ENCODE measurements around the gene PILRB. TPM values are rescaled to one million over a fixed set of nuclear protein-coding genes. Genes with fewer than 3 reads are reported as not detected.
A peak's percentile ranks its signal among the peaks of the same experiment; 100 is the strongest.
"Not testable (repeated sequence)": the region's sequence is repeated elsewhere in the genome, so short reads cannot be mapped to it uniquely, and the experiment has no call there.

PILRB gene
- total and polyA plus RNA-seq, 2 donors from 2014 or later: 45.0 to 76.4 TPM

DNA sequence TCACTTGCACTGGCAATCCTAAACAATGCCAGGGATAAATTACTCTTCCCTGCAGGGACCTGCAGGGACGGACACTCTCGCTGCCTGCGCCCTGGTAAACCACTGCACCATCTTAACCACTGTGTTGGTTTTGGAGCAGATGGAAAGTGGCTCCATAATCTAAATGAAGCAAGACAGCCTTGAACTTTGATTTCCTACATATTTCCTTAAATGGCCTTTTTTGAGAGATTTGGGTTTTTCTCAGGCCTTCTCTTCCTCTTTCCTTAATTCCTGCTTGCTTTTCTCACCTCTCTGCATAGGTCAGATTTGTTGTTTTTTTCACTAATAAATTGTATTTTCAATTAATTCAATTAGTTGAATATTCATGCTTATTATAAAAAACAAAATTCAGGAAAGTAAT, 18.1 kb downstream of the PILRB start:
- intact Hi-C loops (cut with DNase I): no loop called here
- no peak for FAIRE-seq
- no peak overlapping the region for H3K9ac ChIP-seq (ENCODE audit: low read length in 3 of 3)
- H3K27me3 ChIP-seq (ENCODE audit: control insufficient read depth, insufficient read depth, low read length): no peaks in the 10 kb centered on the region
- no peak overlapping the region for H3K27ac ChIP-seq (ENCODE audit: low read depth in 2 of 2, low read length in 2 of 2)
- no peaks in the 10 kb centered on the region for H3K36me3 ChIP-seq (ENCODE audit: control insufficient read depth in 2 of 3, insufficient read depth in 3 of 3, low read length in 3 of 3)
- DNase-seq: no peak
- H3K9me3 ChIP-seq (ENCODE audit: control insufficient read depth in 2 of 3, insufficient read depth in 1 of 3, low read length in 3 of 3): no peaks in the 10 kb centered on the region
- TF ChIP-seq, protein P1, sequence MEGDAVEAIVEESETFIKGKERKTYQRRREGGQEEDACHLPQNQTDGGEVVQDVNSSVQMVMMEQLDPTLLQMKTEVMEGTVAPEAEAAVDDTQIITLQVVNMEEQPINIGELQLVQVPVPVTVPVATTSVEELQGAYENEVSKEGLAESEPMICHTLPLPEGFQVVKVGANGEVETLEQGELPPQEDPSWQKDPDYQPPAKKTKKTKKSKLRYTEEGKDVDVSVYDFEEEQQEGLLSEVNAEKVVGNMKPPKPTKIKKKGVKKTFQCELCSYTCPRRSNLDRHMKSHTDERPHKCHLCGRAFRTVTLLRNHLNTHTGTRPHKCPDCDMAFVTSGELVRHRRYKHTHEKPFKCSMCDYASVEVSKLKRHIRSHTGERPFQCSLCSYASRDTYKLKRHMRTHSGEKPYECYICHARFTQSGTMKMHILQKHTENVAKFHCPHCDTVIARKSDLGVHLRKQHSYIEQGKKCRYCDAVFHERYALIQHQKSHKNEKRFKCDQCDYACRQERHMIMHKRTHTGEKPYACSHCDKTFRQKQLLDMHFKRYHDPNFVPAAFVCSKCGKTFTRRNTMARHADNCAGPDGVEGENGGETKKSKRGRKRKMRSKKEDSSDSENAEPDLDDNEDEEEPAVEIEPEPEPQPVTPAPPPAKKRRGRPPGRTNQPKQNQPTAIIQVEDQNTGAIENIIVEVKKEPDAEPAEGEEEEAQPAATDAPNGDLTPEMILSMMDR (IDR thresholded peaks at IDR 0.05; ENCODE audit: borderline replicate concordance, extremely low read depth, insufficient read depth): no peak
- H3K4me1 ChIP-seq (ENCODE audit: control insufficient read depth in 2 of 3, insufficient read depth in 2 of 3, low read depth in 1 of 3, low read length in 3 of 3): peaks cover 0 to 3% (median 0%) of the 10 kb centered on the region in 3 donors
- no peak overlapping the region for H3K4me3 ChIP-seq (ENCODE audit: low read length in 3 of 3)

DNA sequence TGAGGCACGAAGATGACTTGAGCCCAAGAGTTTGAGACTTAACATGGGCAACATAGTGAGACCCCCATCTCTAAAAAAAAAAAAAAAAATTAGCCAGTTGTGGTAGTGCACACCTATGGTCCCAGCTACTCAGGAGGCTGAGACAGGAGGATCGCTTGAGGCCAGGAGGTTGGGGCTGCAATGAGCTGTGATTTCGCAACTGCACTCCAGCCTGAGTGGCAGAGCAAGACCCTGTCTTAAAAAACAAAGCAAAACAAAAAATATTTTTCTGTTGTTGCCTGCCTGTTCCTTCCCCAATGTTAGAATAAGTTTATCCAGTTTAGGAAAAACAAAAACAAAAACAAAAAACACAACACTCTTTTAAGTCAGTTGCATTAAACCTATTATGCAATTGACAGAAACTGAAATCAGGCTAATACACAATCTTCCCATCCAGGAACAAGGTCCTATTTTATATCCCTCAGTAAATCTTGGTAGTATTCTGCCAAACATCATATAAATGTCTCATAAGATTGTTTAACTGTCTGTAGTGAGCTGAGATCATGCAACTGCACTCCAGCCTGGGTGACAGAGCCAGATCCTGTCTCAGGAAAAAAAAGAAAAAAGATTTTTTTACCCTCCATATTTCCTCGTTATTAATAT, 20.3 kb downstream of the PILRB start:
- Histone ChIP-seq H3K27me3 (ENCODE audit: control insufficient read depth, insufficient read depth, low read length) (no peaks in the 10 kb centered on the region), H3K4me3 (ENCODE audit: low read length in 3 of 3) (no peak overlapping the region), H3K4me1 (ENCODE audit: control insufficient read depth in 2 of 3, insufficient read depth in 2 of 3, low read depth in 1 of 3, low read length in 3 of 3) (peaks cover 0 to 3% (median 0%) of the 10 kb centered on the region in 3 donors), H3K9me3 (ENCODE audit: control insufficient read depth in 2 of 3, insufficient read depth in 1 of 3, low read length in 3 of 3) (no peaks in the 10 kb centered on the region), H3K36me3 (ENCODE audit: control insufficient read depth in 2 of 3, insufficient read depth in 3 of 3, low read length in 3 of 3) (no peaks in the 10 kb centered on the region), H3K27ac (ENCODE audit: low read depth in 2 of 2, low read length in 2 of 2) (no peak overlapping the region), H3K9ac (ENCODE audit: low read length in 3 of 3) (no peak overlapping the region)
- DNase-seq: peak in 3 of 5 donors; percentile 14 to 41 (median 40)
- TF ChIP-seq, protein P1 (IDR thresholded peaks at IDR 0.05; ENCODE audit: borderline replicate concordance, extremely low read depth, insufficient read depth): no peak
- no peak for FAIRE-seq
- intact Hi-C loops (cut with DNase I): no loop called here

DNA sequence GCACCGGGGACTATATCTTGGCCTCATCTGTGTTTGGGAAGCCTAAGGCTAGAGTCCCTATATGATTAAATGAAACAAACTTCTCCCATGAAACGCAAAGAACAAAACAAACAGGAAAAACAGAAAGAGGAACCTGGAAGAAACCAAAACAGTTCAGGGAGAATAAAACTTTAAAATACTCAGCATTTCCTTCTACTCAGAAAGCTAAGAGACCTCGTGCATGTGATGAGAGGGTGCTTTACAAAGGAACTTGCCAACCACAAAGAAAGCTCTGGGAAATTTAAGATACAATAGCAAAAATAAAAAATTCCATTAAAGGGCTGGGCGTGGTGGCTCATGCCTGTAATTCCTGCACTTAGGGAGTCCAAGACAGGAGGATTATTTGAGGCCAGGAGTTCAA, 22.3 kb downstream of the PILRB start:
- Histone ChIP-seq H3K27ac (ENCODE audit: low read depth in 2 of 2, low read length in 2 of 2) (no peak overlapping the region), H3K9me3 (ENCODE audit: control insufficient read depth in 2 of 3, insufficient read depth in 1 of 3, low read length in 3 of 3) (no peaks in the 10 kb centered on the region), H3K4me3 (ENCODE audit: low read length in 3 of 3) (no peak overlapping the region), H3K27me3 (ENCODE audit: control insufficient read depth, insufficient read depth, low read length) (no peaks in the 10 kb centered on the region), H3K4me1 (ENCODE audit: control insufficient read depth in 2 of 3, insufficient read depth in 2 of 3, low read depth in 1 of 3, low read length in 3 of 3) (no peaks in the 10 kb centered on the region), H3K9ac (ENCODE audit: low read length in 3 of 3) (no peak overlapping the region), H3K36me3 (ENCODE audit: control insufficient read depth in 2 of 3, insufficient read depth in 3 of 3, low read length in 3 of 3) (no peaks in the 10 kb centered on the region)
- no peak for DNase-seq
- FAIRE-seq: no peak
- TF ChIP-seq, protein P1 (IDR thresholded peaks at IDR 0.05; ENCODE audit: borderline replicate concordance, extremely low read depth, insufficient read depth): no peak
- intact Hi-C loops (cut with DNase I): no loop called here

DNA sequence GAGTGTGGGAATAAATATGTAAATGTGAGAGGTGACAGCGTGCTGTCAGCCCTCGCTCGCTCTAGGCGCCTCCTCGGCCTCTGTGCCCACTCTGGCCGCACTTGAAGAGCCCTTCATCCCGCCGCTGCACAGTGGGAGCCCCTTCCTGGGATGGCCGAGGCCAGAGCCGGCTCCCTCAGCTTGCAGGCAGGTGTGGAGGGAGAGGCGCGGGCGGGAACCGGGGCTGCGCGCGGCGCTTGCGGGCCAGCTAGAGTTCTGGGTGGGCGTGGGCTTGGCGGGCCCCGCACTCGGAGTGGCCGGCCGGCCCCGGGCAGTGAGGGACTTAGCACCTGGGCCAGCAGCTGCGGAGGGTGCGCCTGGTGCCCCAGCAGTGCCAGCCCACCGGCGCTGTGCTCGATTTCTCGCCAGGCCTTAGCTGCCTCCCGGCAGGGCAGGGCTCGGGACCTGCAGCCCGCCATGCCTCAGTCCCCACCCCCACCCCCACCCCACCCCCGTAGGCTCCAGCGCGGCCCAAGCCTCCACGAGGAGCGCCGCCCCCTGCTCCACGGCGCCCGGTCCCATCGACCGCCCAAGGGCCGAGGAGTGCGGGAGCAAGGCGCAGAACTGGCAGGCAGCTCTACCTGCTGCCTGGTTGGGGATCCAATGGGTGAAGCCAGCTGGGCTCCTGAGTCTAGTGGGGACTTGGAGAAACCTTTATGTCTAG, 23.8 kb downstream of the PILRB start:
- H3K4me3 ChIP-seq (ENCODE audit: low read length in 3 of 3); DNase-seq; H3K9me3 ChIP-seq (ENCODE audit: control insufficient read depth in 2 of 3, insufficient read depth in 1 of 3, low read length in 3 of 3); intact Hi-C loops (cut with DNase I); H3K27ac ChIP-seq (ENCODE audit: low read depth in 2 of 2, low read length in 2 of 2); H3K9ac ChIP-seq (ENCODE audit: low read length in 3 of 3); FAIRE-seq; H3K36me3 ChIP-seq (ENCODE audit: control insufficient read depth in 2 of 3, insufficient read depth in 3 of 3, low read length in 3 of 3); H3K27me3 ChIP-seq (ENCODE audit: control insufficient read depth, insufficient read depth, low read length); H3K4me1 ChIP-seq (ENCODE audit: control insufficient read depth in 2 of 3, insufficient read depth in 2 of 3, low read depth in 1 of 3, low read length in 3 of 3): not testable (repeated sequence)

DNA sequence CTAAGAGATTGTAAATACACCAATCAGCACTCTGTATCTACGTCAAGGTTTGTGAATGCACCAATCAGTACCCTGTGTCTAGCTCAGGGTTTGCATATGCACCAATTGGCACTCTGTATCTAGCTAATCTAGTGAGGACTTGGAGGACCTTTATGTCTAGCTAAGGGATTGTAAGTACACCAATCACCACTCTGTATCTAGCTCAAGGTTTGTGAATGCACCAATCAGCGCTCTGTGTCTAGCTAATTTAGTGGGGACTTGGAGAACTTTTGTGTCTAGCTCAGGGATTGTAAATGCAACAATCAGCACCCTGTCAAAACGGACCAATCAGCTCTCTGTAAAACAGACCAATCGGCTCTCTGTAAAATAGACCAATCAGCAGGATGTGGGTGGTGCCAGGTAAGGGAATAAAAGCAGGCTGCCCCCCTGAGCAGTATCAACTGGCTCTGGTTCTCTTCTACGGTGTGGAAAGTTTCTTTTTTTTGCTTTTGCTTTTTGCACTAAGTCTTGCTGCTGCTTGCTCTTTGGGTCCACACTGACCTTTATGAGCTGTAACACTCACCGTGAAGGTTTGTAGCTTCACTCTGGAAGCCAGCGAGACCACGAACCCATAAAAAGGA, 24.4 kb downstream of the PILRB start:
- H3K4me3 ChIP-seq (ENCODE audit: low read length in 3 of 3); H3K4me1 ChIP-seq (ENCODE audit: control insufficient read depth in 2 of 3, insufficient read depth in 2 of 3, low read depth in 1 of 3, low read length in 3 of 3); H3K9ac ChIP-seq (ENCODE audit: low read length in 3 of 3); intact Hi-C loops (cut with DNase I); H3K9me3 ChIP-seq (ENCODE audit: control insufficient read depth in 2 of 3, insufficient read depth in 1 of 3, low read length in 3 of 3); H3K27ac ChIP-seq (ENCODE audit: low read depth in 2 of 2, low read length in 2 of 2); H3K27me3 ChIP-seq (ENCODE audit: control insufficient read depth, insufficient read depth, low read length); H3K36me3 ChIP-seq (ENCODE audit: control insufficient read depth in 2 of 3, insufficient read depth in 3 of 3, low read length in 3 of 3); DNase-seq; FAIRE-seq: not testable (repeated sequence)

All from kidney (tissue), 14 donors.